Ramos (cell line): ENCODE results near the gene FLACC1.
"Not testable (repeated sequence)": the region's sequence is repeated elsewhere in the genome, so short reads cannot be mapped to it uniquely, and the experiment has no call there.

ENCODE experiments used
- in situ Hi-C: fragments of 300-500 bp; cut with MboI; formaldehyde crosslinking; loops from one replicate; pipeline ENCODE4 v1.14.3; 2022; ENCODE audit warnings: low sequenced_read_pairs; ENCODE audit not compliant: unreplicated experiment

Gene FLACC1

GRCh38 chr2:201257956-201258665, 99.0 kb downstream of the FLACC1 start:
- in situ Hi-C loops = no loop called here

GRCh38 chr2:201257381-201257955, 99.7 kb downstream of the FLACC1 start:
- in situ Hi-C loops = no loop called here

- in situ Hi-C loops = no loop called here
These were observed 101.1 kb downstream of the FLACC1 start for GRCh38 chr2:201256082-201256481.

GRCh38 chr2:201255408-201256033, 101.6 kb downstream of the FLACC1 start:
- in situ Hi-C loops = no loop called here

GRCh38 chr2:201254081-201254730, 102.9 kb downstream of the FLACC1 start:
- in situ Hi-C loops = no loop called here

- in situ Hi-C loops = no loop called here
These were observed 106.4 kb downstream of the FLACC1 start for GRCh38 chr2:201250741-201251140.

- in situ Hi-C loops = no loop called here
These were observed 107.3 kb downstream of the FLACC1 start for GRCh38 chr2:201249889-201250288.

- in situ Hi-C loops = no loop called here
These were observed 108.8 kb downstream of the FLACC1 start for GRCh38 chr2:201248288-201248844.

GRCh38 chr2:201246280-201246679, 110.9 kb downstream of the FLACC1 start:
- in situ Hi-C loops = no loop called here

GRCh38 chr2:201244829-201245228, 112.3 kb downstream of the FLACC1 start:
- in situ Hi-C loops = loop anchor here (5.0 kb wide), 1 partner anchor 117 kb away; no protein-coding TSS in a partner anchor

GRCh38 chr2:201242571-201243277, 114.4 kb downstream of the FLACC1 start:
- in situ Hi-C loops = loop anchor here (5.0 kb wide), 1 partner anchor 120 kb away; no protein-coding TSS in a partner anchor

- in situ Hi-C loops = not testable (repeated sequence)
These were observed 117.8 kb downstream of the FLACC1 start for GRCh38 chr2:201239167-201239935.
